ENCODE measurements around the gene TCF12.
A peak's percentile ranks its signal among the peaks of the same experiment; 100 is the strongest.

The TCF12 gene

DNA sequence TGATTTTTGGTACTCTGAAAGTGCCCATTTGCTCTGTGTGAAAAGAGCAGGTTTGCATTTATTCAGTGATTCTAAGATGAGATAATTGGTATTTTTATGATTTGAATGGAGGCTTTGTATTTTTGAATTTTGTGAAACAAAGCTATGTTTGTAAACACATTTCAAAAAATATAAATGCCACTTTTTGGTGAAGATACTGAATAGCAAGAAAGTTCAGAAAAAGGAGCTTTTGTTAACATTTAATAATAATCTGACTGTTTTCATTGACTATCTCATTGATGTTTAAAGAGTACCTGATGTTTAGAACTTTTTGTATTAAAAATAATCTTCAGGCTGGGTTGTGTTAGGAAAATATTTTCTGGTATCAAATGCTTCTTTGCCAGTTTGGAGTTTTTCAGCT lies 23.7 kb downstream of the TCF12 start:
- Histone ChIP-seq H3K4me3 (ENCODE audit: low read length, poor library complexity, severe bottlenecking) (no peak overlapping the region), H3K27me3 (ENCODE audit: insufficient read depth, low read length, poor library complexity, severe bottlenecking) (no peaks in the 10 kb centered on the region), H4K20me1 (ENCODE audit: insufficient read depth, low read length, poor library complexity, severe bottlenecking) (peaks cover 42% of the 10 kb centered on the region), H3K79me2 (ENCODE audit: insufficient read depth, low read length) (peaks cover 100% of the 10 kb centered on the region), H3K4me1 (ENCODE audit: insufficient read depth, low read length, poor library complexity, severe bottlenecking) (peaks cover 23% of the 10 kb centered on the region), H3K36me3 (ENCODE audit: insufficient read depth, low read length) (no peaks in the 10 kb centered on the region), H3K9me3 (ENCODE audit: insufficient read depth, low read depth, low read length) (peaks cover 7% of the 10 kb centered on the region; the same call in 1 of the 2 replicates), H3K9ac (ENCODE audit: low read depth, low read length, poor library complexity, severe bottlenecking) (no peak overlapping the region), H2AFZ (ENCODE audit: low read length) (no peak overlapping the region), H3K4me2 (ENCODE audit: low read depth, low read length, poor library complexity, severe bottlenecking) (peak overlapping the region; percentile 23), H3F3A (ENCODE audit: low read depth) (no peaks in the 10 kb centered on the region), H3K9me2 (replicated peaks; ENCODE audit: low read depth, low read length) (no peaks in the 10 kb centered on the region)
- TF ChIP-seq EZH2phosphoT487 (IDR thresholded peaks at IDR 0.05; ENCODE audit: borderline replicate concordance), result no peak
- TF ChIP-seq, protein P1, sequence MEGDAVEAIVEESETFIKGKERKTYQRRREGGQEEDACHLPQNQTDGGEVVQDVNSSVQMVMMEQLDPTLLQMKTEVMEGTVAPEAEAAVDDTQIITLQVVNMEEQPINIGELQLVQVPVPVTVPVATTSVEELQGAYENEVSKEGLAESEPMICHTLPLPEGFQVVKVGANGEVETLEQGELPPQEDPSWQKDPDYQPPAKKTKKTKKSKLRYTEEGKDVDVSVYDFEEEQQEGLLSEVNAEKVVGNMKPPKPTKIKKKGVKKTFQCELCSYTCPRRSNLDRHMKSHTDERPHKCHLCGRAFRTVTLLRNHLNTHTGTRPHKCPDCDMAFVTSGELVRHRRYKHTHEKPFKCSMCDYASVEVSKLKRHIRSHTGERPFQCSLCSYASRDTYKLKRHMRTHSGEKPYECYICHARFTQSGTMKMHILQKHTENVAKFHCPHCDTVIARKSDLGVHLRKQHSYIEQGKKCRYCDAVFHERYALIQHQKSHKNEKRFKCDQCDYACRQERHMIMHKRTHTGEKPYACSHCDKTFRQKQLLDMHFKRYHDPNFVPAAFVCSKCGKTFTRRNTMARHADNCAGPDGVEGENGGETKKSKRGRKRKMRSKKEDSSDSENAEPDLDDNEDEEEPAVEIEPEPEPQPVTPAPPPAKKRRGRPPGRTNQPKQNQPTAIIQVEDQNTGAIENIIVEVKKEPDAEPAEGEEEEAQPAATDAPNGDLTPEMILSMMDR (conservative IDR thresholded peaks at IDR 0.05; ENCODE audit: low read length), result no peak

DNA sequence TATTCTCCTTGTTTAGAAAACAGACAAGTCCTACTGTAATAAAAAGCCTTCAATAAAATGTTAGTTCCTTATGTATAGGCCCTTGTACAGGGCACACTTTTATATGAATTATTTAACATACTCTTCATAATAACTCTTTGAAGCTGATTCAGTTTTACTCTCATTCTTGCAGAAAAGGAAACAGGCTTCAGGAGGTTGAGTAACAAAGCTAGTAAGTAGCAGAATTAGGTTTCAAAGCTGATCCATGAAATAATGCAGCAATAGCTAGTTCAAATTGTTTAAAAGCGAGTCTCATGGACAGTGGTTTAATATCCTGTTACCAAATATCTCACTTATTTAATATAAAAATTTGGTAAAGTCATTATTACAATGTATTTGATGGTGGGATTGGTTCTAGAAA lies 25.0 kb downstream of the TCF12 start:
- peaks cover 7% of the 10 kb centered on the region; the same call in 1 of the 2 replicates for H3K9me3 ChIP-seq (ENCODE audit: insufficient read depth, low read depth, low read length)
- TF ChIP-seq, protein P1 (conservative IDR thresholded peaks at IDR 0.05; ENCODE audit: low read length), result no peak
- no peak for TF ChIP-seq EZH2phosphoT487 (IDR thresholded peaks at IDR 0.05; ENCODE audit: borderline replicate concordance)
- H3K79me2 ChIP-seq (ENCODE audit: insufficient read depth, low read length), result peaks cover 100% of the 10 kb centered on the region
- no peak overlapping the region for H3K9ac ChIP-seq (ENCODE audit: low read depth, low read length, poor library complexity, severe bottlenecking)
- peaks cover 39% of the 10 kb centered on the region for H4K20me1 ChIP-seq (ENCODE audit: insufficient read depth, low read length, poor library complexity, severe bottlenecking)
- H3K9me2 ChIP-seq (replicated peaks; ENCODE audit: low read depth, low read length), result no peaks in the 10 kb centered on the region
- H3K4me3 ChIP-seq (ENCODE audit: low read length, poor library complexity, severe bottlenecking), result no peak overlapping the region
- no peaks in the 10 kb centered on the region for H3K36me3 ChIP-seq (ENCODE audit: insufficient read depth, low read length)
- no peaks in the 10 kb centered on the region for H3F3A ChIP-seq (ENCODE audit: low read depth)
- H2AFZ ChIP-seq (ENCODE audit: low read length), result no peak overlapping the region
- H3K4me1 ChIP-seq (ENCODE audit: insufficient read depth, low read length, poor library complexity, severe bottlenecking), result peaks cover 23% of the 10 kb centered on the region
- no peaks in the 10 kb centered on the region for H3K27me3 ChIP-seq (ENCODE audit: insufficient read depth, low read length, poor library complexity, severe bottlenecking)
- peak overlapping the region; percentile 23 for H3K4me2 ChIP-seq (ENCODE audit: low read depth, low read length, poor library complexity, severe bottlenecking)

DNA sequence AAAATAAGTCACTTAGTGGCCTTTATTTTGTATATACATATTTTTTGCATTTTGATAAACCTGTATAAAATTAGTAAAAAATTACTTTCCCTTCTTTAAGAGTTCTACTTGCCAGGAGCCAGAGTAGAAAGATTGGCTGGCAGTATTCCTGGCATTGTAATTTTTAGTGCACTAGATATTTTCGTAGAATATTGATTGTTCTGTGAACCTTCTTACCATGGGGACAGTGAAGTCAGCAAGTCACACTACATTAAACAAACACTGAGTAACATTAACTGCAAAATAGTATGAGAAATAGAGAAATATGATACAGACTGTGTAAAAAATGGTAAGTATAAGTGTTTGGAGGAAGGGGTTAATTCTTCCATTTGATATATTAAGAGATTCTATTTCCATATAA lies 26.0 kb downstream of the TCF12 start:
- no peaks in the 10 kb centered on the region for H3K27me3 ChIP-seq (ENCODE audit: insufficient read depth, low read length, poor library complexity, severe bottlenecking)
- no peak overlapping the region for H3K4me3 ChIP-seq (ENCODE audit: low read length, poor library complexity, severe bottlenecking)
- H2AFZ ChIP-seq (ENCODE audit: low read length), result no peak overlapping the region
- no peak overlapping the region for H3K9ac ChIP-seq (ENCODE audit: low read depth, low read length, poor library complexity, severe bottlenecking)
- H4K20me1 ChIP-seq (ENCODE audit: insufficient read depth, low read length, poor library complexity, severe bottlenecking), result peaks cover 36% of the 10 kb centered on the region
- peaks cover 100% of the 10 kb centered on the region for H3K79me2 ChIP-seq (ENCODE audit: insufficient read depth, low read length)
- H3K9me3 ChIP-seq (ENCODE audit: insufficient read depth, low read depth, low read length), result peaks cover 7% of the 10 kb centered on the region; the same call in 1 of the 2 replicates
- H3K36me3 ChIP-seq (ENCODE audit: insufficient read depth, low read length), result no peaks in the 10 kb centered on the region
- H3K4me1 ChIP-seq (ENCODE audit: insufficient read depth, low read length, poor library complexity, severe bottlenecking), result peaks cover 24% of the 10 kb centered on the region
- H3K4me2 ChIP-seq (ENCODE audit: low read depth, low read length, poor library complexity, severe bottlenecking), result no peak overlapping the region
- H3F3A ChIP-seq (ENCODE audit: low read depth), result no peaks in the 10 kb centered on the region
- H3K9me2 ChIP-seq (replicated peaks; ENCODE audit: low read depth, low read length), result no peaks in the 10 kb centered on the region
- TF ChIP-seq EZH2phosphoT487 (IDR thresholded peaks at IDR 0.05; ENCODE audit: borderline replicate concordance), result no peak
- TF ChIP-seq, protein P1 (conservative IDR thresholded peaks at IDR 0.05; ENCODE audit: low read length), result no peak
